HG02973 (cell line): ENCODE results near the gene SYT12.
"Not testable (repeated sequence)": the region's sequence is repeated elsewhere in the genome, so short reads cannot be mapped to it uniquely, and the experiment has no call there.

ENCODE experiments used
- ATAC-seq: cut with Tn5 transposase; IDR thresholded peaks from one replicate; pipeline ENCODE4 v1.9.1; 2021; ENCODE audit warnings: moderate library complexity; ENCODE audit not compliant: unreplicated experiment

SYT12 gene

GRCh38 chr11:66992041-66992440 lies 30.9 kb upstream of the SYT12 start:
- ATAC-seq = no peak

DNA sequence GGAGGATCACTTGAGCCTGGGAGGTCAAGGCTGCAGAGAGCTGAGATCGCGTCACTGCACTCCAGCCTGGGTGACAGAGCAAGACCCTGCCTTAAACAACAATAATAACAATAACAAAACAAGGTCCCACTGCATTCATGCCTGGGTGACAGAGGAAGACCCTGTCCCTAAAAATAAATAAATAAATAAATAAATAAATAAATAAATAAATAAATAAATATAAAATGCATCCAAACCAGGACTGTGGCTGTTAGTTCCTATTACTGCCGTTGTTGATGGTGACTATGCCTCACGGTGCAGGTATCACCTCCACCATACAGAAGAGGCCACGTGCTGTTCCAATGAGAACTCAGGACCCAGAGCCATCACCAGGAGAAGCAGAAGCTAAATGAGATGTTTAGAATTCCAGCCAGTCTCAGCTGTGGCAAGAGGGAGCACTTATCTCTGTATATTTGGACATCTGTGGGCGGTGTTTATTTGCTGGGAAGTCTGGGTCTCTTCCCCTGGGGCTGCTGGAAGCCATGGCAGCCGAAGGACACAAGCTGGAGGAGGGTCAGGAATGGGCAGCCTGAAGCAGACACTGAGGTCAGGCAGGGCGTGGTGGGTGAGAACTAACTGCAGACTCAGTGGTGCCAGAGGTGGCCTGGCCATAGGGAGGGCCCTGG lies 26.2 kb upstream of the SYT12 start:
- no peak for ATAC-seq

GRCh38 chr11:66999555-66999954 lies 23.4 kb upstream of the SYT12 start:
- ATAC-seq = no peak

- no peak for ATAC-seq
Observed at GRCh38 chr11:67001332-67001731, 21.6 kb upstream of the SYT12 start.

GRCh38 chr11:67002297-67002913 lies 20.5 kb upstream of the SYT12 start:
- ATAC-seq = no peak

- no peak for ATAC-seq
Observed at GRCh38 chr11:67002921-67003411, 20.0 kb upstream of the SYT12 start.

DNA sequence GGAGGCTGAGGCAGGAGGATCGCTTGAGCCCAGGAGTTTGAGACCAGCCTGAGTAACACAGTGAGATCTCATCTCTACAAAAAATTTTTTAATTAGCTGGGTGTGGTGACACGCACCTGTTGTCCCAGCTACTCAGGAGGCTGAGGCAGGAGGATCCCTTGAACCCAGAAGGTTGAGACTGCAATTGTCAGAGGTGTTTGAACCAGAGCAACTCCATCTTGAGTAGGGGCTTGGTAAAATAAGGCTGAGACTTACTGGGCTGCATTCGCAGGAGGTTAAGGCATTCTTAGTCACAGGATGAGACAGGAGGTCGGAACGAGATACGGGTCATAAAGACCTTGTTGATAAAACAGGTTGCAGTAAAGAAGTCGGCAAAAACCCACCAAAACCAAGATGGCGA lies 17.7 kb upstream of the SYT12 start:
- ATAC-seq = not testable (repeated sequence)

DNA sequence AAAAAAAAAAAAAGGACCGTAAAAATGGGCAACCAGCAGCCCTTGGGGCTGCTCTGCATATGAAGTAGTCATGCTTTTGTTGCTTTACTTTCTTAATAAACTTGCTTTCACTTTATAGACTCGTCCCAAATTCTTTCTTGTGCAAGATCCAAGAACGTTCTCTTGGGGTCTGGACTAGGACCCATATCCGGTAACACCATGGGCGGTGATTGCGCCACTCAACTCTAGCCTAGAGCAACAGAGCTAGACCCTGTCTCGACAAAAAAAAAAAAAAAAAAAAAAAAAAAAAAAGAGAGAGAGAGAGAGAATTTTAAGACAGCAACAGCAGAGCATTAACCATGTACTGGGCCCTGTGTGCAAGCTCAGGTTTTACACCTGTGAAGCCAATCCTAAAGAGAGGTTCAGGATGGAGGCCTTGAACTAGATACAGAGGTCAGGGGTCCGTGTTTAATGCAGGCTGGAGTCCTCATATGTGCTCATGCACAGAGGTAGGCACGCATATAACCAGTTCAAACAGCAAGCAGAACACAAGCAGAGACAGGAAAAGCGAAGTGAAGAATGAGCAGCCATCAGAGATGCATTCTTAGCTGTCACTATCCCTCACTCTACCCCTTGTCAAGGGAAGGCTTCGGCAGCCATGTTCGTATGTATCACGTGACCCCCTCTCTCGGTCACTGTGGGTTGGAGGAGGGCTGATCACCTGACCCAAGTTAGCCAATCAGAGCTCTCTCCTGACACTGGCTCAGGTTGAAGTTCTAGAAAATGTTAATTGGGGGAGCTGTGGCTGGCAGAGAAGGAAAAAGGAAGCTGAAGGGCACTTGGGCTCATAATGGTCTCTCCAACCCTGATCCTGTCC lies 16.7 kb upstream of the SYT12 start:
- no peak for ATAC-seq

DNA sequence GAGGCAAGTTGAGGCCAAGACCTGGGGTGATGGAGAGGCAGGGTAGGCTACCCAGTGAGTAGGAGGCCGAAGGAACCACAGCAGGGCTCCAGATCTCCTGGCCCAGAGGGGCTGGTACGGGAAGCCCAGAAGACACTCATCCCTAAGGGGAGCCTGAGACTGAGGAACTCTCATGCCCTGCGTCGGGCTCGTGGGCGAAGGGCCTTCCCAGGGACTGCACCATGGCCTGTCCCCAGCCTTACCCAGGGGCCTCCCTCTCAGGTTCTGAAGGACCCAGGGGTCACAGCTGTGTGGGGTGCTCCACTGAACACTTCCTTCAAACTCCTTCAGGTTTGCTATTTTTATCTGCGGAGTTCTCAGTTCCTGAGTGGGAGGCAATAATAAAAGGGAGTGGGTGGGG lies 15.8 kb upstream of the SYT12 start:
- ATAC-seq = no peak

GRCh38 chr11:67010296-67010905 lies 12.5 kb upstream of the SYT12 start:
- no peak for ATAC-seq

- no peak for ATAC-seq
Observed at GRCh38 chr11:67013511-67014045, 9.4 kb upstream of the SYT12 start.

DNA sequence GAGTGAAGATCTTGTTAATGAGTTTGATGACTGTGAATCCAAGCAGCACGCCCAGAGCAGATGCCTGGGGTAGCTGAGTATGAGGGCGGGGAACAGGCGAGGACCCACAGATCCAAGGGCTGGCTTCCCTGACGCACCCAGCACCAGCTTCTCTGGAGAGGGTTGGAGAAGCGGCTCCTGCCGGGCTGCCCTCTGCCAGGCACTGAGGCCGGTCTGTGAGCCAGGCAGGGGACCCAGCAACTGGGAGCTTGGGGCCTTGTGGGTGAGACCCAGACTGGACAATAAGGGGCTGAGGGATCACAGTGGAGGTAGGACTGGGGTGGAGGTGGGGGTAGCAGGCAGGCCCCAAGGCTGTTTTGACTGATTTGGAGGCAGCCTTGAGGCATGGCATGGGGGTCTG lies 8.6 kb upstream of the SYT12 start:
- ATAC-seq = no peak

DNA sequence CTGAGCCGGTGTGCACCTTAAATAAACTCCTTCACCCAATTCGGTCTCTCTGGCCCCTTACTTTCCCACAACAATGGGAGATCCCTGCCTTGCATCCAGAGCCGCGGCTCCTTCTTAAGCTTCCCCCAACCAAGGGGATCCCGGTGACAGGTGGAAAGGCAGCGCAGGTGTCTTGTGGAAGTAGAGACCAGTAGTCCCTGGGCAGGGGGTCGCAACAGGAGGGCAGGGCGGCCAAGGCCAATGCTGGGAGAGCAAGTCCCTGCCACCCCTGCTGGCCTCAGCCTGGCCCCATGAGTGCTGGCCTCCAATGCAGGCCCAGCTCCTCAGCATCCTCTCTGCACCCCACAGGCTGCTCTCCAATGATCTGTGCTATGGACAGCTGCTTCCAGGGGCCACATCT lies 7.9 kb upstream of the SYT12 start:
- no peak for ATAC-seq

DNA sequence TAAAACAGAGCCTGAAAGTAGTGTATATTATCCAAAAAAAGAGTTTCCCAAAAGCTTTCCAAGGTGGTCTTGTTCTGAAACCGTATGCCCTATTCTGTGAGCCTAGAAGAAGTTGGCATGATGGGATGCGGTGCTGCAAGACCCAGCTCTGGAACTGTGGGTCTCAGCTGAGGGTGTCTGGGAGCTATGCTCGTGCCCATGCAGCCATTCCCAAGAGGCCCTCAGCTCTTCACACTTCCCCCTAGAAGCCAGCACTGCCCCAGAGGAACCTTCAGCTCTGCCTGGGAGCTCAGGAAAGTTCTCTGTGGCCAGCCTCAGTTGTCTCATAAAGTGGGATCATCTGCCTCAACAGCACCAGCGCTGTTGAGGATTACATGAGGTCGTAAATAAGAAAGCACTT lies 6.4 kb upstream of the SYT12 start:
- no peak for ATAC-seq

DNA sequence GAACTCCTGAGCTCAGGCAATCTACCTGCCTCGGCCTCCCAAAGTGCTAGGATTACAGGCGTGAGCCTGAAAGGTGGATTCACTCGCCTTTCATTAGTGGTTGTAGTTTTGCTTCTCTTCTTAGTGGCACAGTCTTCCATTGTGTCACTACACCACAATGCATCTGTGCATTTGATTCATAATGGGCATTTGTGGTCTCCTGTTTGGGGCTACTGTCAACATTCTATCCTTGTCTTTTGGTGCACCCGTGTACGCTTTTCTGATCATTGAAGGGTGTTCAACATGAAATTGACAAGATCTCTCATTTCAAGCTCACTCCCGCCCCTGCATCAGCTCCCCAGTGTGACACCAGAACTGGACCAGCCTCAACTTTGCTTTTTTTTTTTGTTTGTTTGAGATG lies 2.0 kb upstream of the SYT12 start:
- no peak for ATAC-seq

DNA sequence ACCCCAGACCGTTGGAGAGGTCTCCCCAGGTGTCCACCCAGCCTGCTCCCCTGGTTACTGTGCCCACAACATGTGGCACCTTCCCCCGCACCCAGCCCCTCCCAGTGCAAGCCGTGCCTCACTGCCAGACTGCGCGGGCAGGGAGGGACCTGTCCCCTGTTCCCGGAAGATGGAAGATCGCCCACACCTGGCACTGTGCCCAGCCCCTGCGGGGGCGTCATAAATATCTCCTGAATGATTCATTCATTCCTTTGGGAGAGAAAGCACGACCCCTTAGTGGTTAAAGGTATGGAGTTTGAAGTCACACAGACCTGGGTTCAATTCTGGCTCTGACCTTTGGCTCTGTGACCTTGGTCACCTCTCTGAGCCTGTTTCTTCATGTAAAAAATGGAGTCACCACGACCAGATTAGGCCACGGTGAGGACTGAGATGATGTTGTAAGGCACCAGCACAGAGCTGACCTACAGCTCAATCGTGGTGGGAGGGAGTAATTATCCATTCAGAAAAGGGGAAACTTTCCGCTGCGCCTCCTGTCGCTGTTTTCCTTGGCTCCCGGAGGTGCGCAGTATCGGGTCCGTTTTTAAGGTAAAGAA lies 497 bp upstream of the SYT12 start:
- ATAC-seq = no peak

DNA sequence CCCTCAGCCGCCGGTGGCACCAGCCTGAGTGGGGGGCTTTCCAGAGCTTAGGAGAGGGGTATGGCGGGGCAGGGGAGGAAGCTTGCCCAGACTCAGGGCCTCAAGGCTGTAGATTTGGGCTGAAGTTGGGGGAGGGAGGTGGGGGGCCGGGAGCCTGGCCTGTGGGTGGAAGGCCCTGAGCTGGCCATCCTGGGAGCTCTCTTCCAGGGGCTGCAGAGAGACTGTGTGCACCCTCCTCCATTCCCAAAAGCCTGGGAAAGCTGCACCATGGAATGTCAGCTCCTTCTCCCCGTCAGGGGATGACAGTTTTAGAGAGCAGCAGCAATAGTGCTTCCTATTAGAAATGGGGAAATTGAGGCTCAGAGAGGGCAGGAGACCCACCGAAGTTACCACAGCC lies 1.0 kb downstream of the SYT12 start:
- no peak for ATAC-seq

GRCh38 chr11:67024410-67024809 lies 1.5 kb downstream of the SYT12 start:
- no peak for ATAC-seq

- ATAC-seq = no peak
Observed at GRCh38 chr11:67024966-67025365, 2.0 kb downstream of the SYT12 start.

- ATAC-seq = no peak
Observed at GRCh38 chr11:67025750-67026149, 2.8 kb downstream of the SYT12 start.

- no peak for ATAC-seq
Observed at GRCh38 chr11:67026941-67027340, 4.0 kb downstream of the SYT12 start.
